ENCODE measurements around the gene RNASEH2B.

RNASEH2B gene

DNA sequence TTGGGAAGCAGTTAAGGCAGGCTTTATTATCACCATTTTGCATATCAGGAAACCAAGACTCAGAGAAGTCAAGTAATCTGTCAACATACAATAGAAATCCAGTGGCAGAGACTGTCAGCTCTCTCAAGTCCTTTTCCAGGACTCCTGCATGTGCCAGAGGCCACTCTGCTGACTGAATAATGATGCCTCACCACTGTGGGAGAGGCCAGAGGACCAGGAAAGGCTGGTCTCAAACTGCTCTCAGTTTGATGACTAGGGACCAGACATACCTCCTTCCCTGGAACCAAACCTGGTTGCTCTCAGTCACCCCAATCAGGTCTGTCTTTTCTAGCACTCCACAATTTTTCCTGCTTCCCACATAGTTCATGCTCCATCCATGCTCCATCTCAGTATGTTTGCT, 8.0 kb downstream of the RNASEH2B start:
- TF ChIP-seq, protein P1, sequence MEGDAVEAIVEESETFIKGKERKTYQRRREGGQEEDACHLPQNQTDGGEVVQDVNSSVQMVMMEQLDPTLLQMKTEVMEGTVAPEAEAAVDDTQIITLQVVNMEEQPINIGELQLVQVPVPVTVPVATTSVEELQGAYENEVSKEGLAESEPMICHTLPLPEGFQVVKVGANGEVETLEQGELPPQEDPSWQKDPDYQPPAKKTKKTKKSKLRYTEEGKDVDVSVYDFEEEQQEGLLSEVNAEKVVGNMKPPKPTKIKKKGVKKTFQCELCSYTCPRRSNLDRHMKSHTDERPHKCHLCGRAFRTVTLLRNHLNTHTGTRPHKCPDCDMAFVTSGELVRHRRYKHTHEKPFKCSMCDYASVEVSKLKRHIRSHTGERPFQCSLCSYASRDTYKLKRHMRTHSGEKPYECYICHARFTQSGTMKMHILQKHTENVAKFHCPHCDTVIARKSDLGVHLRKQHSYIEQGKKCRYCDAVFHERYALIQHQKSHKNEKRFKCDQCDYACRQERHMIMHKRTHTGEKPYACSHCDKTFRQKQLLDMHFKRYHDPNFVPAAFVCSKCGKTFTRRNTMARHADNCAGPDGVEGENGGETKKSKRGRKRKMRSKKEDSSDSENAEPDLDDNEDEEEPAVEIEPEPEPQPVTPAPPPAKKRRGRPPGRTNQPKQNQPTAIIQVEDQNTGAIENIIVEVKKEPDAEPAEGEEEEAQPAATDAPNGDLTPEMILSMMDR (IDR thresholded peaks at IDR 0.05; ENCODE audit: low read depth, low read length) = no peak
- DNase-seq (ENCODE audit: low read depth in 2 of 2) = no peak
- H3K4me3 ChIP-seq (replicated peaks in 1 of 2; ENCODE audit: low read depth in 2 of 2, low read length in 2 of 2) = no peak overlapping the region

- DNase-seq (ENCODE audit: low read depth in 2 of 2) = no peak
- TF ChIP-seq, protein P1 (IDR thresholded peaks at IDR 0.05; ENCODE audit: low read depth, low read length) = no peak
- no peak overlapping the region for H3K4me3 ChIP-seq (replicated peaks in 1 of 2; ENCODE audit: low read depth in 2 of 2, low read length in 2 of 2)
Observed at GRCh38 chr13:50918567-50918966, 9.0 kb downstream of the RNASEH2B start.

- TF ChIP-seq, protein P1 (IDR thresholded peaks at IDR 0.05; ENCODE audit: low read depth, low read length) = no peak
- no peak for DNase-seq (ENCODE audit: low read depth in 2 of 2)
- no peak overlapping the region for H3K4me3 ChIP-seq (replicated peaks in 1 of 2; ENCODE audit: low read depth in 2 of 2, low read length in 2 of 2)
Observed at GRCh38 chr13:50919277-50919676, 9.7 kb downstream of the RNASEH2B start.

- TF ChIP-seq, protein P1 (IDR thresholded peaks at IDR 0.05; ENCODE audit: low read depth, low read length) = no peak
- no peak overlapping the region for H3K4me3 ChIP-seq (replicated peaks in 1 of 2; ENCODE audit: low read depth in 2 of 2, low read length in 2 of 2)
- no peak for DNase-seq (ENCODE audit: low read depth in 2 of 2)
Observed at GRCh38 chr13:50921706-50922105, 12.1 kb downstream of the RNASEH2B start.

GRCh38 chr13:50923272-50923671, 13.7 kb downstream of the RNASEH2B start:
- DNase-seq (ENCODE audit: low read depth in 2 of 2) = no peak
- TF ChIP-seq, protein P1 (IDR thresholded peaks at IDR 0.05; ENCODE audit: low read depth, low read length) = no peak
- no peak overlapping the region for H3K4me3 ChIP-seq (replicated peaks in 1 of 2; ENCODE audit: low read depth in 2 of 2, low read length in 2 of 2)

GRCh38 chr13:50924025-50924424, 14.4 kb downstream of the RNASEH2B start:
- DNase-seq (ENCODE audit: low read depth in 2 of 2) = no peak
- no peak overlapping the region for H3K4me3 ChIP-seq (replicated peaks in 1 of 2; ENCODE audit: low read depth in 2 of 2, low read length in 2 of 2)
- TF ChIP-seq, protein P1 (IDR thresholded peaks at IDR 0.05; ENCODE audit: low read depth, low read length) = no peak

- H3K4me3 ChIP-seq (replicated peaks in 1 of 2; ENCODE audit: low read depth in 2 of 2, low read length in 2 of 2) = no peak overlapping the region
- TF ChIP-seq, protein P1 (IDR thresholded peaks at IDR 0.05; ENCODE audit: low read depth, low read length) = no peak
- no peak for DNase-seq (ENCODE audit: low read depth in 2 of 2)
Observed at GRCh38 chr13:50927701-50928100, 18.1 kb downstream of the RNASEH2B start.
